Astrocyte (in vitro differentiated cells and primary cell): ENCODE measurements around the gene FBXO47.

Experiments used
- CTCF ChIP-seq: IDR thresholded peaks from 2 replicates; pipeline ENCODE4 v1.5.1; 2011; ENCODE audit warnings: low read depth, mild to moderate bottlenecking, inconsistent platforms, low read length, moderate library complexity; ENCODE audit not compliant: insufficient read depth
- EZH2 ChIP-seq: IDR thresholded peaks from 2 replicates; pipeline ENCODE4 v1.6.1; 2012; ENCODE audit warnings: mild to moderate bottlenecking, low read length, inconsistent platforms; ENCODE audit not compliant: insufficient read depth

GRCh38 chr17:38961413-38961812 lies 5.8 kb downstream of the FBXO47 start:
- TF ChIP-seq CTCF (no peak), EZH2 (no peak)
